ENCODE results near the gene GYS2. TPM values are rescaled to one million over a fixed set of nuclear protein-coding genes. Genes with fewer than 3 reads are reported as not detected.

The GYS2 gene
- total RNA-seq (under 1 TPM in 3 of 5 donors, not detected in 2; 0.23 to 0.40 (median 0.28) TPM), total RNA-seq (0 to 0.20 (median 0) reads per million in 29 experiments)
- total RNA-seq (2013): 0.31 TPM

DNA sequence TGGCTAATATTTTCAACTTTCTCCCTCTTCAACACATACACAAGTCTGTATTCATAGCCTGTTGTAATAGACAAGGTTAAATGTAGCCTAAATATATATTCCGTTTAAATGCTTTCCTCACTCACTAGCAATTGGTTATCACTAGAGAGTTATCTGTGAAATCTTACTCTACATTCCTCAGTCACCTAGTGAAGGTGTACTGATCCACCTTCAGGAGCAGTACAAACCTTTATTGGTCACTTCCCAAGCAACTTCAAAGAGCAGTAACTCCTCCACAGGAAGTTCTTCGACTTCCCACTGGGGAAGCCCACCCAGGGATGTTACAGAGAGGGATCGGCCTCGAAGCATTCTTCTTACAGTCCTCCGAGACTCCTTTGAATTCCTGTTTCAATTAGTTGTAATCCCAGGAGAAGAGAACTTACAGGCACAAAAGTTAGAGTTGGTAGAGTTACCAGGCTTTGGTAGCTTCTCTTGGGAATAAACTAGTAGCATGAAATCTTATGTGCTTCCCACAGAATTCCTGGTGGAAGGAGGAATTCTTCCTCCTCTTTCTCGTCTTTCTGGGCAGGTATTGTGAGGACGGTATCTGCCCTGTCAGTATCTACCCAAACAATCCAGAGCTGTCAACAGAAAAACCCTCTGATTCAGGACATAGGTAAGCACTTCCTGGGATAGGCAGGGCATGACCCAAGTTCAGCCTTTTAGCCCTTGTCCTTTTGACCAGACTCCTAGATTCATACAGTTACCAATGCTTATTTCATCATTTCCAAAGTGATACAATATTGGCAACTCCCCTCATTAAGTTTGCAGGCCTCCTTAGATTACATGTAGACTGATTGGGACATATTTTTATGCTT, at the start of gene GYS2:
GYS2 (minus strand) TSS at position 603 of the 857 bp plus-strand sequence; CDS start at position 348, 255 bp downstream.
- no CpG with 5 or more reads among the region's 7 CpGs for WGBS (ENCODE audit: insufficient coverage)
- no peak for ATAC-seq (replicated peaks in 1 of 4)
- Mint-ChIP-seq H3K9me3 (no peaks in the 10 kb centered on the region), H3K4me3 (no peak within 1 kb of the TSS), H3K27me3 (no peaks in the 10 kb centered on the region), H3K36me3 (no peaks in the 10 kb centered on the region), H3K27ac (no peak within 1 kb of the TSS), H3K4me1 (no peaks in the 10 kb centered on the region)
- no peak within 1 kb of the TSS for H3K27ac ChIP-seq (ENCODE audit: low read length)
- no peaks in the 10 kb centered on the region for H3K9me3 ChIP-seq
- no peaks in the 10 kb centered on the region for H3K36me3 ChIP-seq (ENCODE audit: control insufficient read depth in 2 of 2, extremely low read depth in 1 of 2, insufficient read depth in 1 of 2, low read length in 1 of 2)
- H3K27me3 ChIP-seq (replicated peaks in 1 of 2; ENCODE audit: control insufficient read depth in 2 of 2, extremely low read depth in 1 of 2, insufficient read depth in 2 of 2, low read length in 1 of 2): no peaks in the 10 kb centered on the region
- no peak for DNase-seq
- POLR2A ChIA-PET: no interaction called here
- no peak within 1 kb of the TSS for H3K4me3 ChIP-seq (ENCODE audit: control insufficient read depth in 1 of 2, extremely low read depth in 1 of 2, low read length in 1 of 2)
- CTCF ChIA-PET: interaction anchor here in 1 of 2 donors (3.4 kb wide), 1 partner anchor 77 kb away, joined by 13 read pairs; no protein-coding TSS in a partner anchor
- peaks cover 0 to 5% of the 10 kb centered on the region in 2 experiments for H3K4me1 ChIP-seq (ENCODE audit: control insufficient read depth in 1 of 2, extremely low read depth in 1 of 2, insufficient read depth in 2 of 2, low read length in 2 of 2)

GRCh38 chr12:21651821-21652220, 47.2 kb upstream of the GYS2 start:
- peak overlapping the region; percentile 14 to 58 (median 51) for H3K4me3 Mint-ChIP-seq
- no CpG with 5 or more reads among the region's 1 CpG for WGBS (ENCODE audit: insufficient coverage)
- no peak for ATAC-seq (replicated peaks in 1 of 4)
- H3K4me1 Mint-ChIP-seq: peaks cover 90 to 95% (median 93%) of the 10 kb centered on the region in 3 donors
- no peak for DNase-seq
- H3K27ac ChIP-seq (ENCODE audit: low read length): no peak overlapping the region
- no peak overlapping the region for H3K4me3 ChIP-seq (ENCODE audit: control insufficient read depth in 1 of 2, extremely low read depth in 1 of 2, low read length in 1 of 2)
- no peaks in the 10 kb centered on the region for H3K9me3 ChIP-seq
- H3K4me1 ChIP-seq (ENCODE audit: control insufficient read depth in 1 of 2, extremely low read depth in 1 of 2, insufficient read depth in 2 of 2, low read length in 2 of 2): peaks cover 12 to 53% of the 10 kb centered on the region in 2 experiments
- H3K36me3 Mint-ChIP-seq: peaks cover 77% of the 10 kb centered on the region
- H3K36me3 ChIP-seq (ENCODE audit: control insufficient read depth in 2 of 2, extremely low read depth in 1 of 2, insufficient read depth in 1 of 2, low read length in 1 of 2): peaks cover 9 to 69% of the 10 kb centered on the region in 2 donors
- CTCF ChIA-PET: interaction anchor here (0.8 to 1.4 kb wide), 3 partner anchors 28 to 41 kb away, joined by 3 to 6 read pairs (median 5); no protein-coding TSS in a partner anchor
- H3K27me3 Mint-ChIP-seq: no peaks in the 10 kb centered on the region
- H3K27ac Mint-ChIP-seq: peak overlapping the region in 1 of 2 donors; percentile 78
- no peaks in the 10 kb centered on the region for H3K9me3 Mint-ChIP-seq
- POLR2A ChIA-PET: interaction anchor here in 1 of 2 donors (0.6 to 0.8 kb wide), 2 partner anchors 13 to 395 kb away, joined by 3 to 4 read pairs; no protein-coding TSS in a partner anchor
- no peaks in the 10 kb centered on the region for H3K27me3 ChIP-seq (replicated peaks in 1 of 2; ENCODE audit: control insufficient read depth in 2 of 2, extremely low read depth in 1 of 2, insufficient read depth in 2 of 2, low read length in 1 of 2)

- CTCF ChIA-PET: interaction anchor here in 1 of 2 donors (1.3 kb wide), 1 partner anchor 30 kb away, joined by 5 read pairs; no protein-coding TSS in a partner anchor
Measured at GRCh38 chr12:21650997-21651396, 46.4 kb upstream of the GYS2 start.

GRCh38 chr12:21649034-21649433, 44.4 kb upstream of the GYS2 start:
- Mint-ChIP-seq H3K27me3 (no peaks in the 10 kb centered on the region), H3K36me3 (peaks cover 79% of the 10 kb centered on the region), H3K9me3 (no peaks in the 10 kb centered on the region), H3K4me3 (peak overlapping the region in 1 of 3 donors; percentile 26), H3K27ac (peak overlapping the region; percentile 13 to 64), H3K4me1 (peaks cover 92 to 96% (median 95%) of the 10 kb centered on the region in 3 donors)
- Histone ChIP-seq H3K27ac (ENCODE audit: low read length) (no peak overlapping the region), H3K9me3 (no peaks in the 10 kb centered on the region), H3K4me1 (ENCODE audit: control insufficient read depth in 1 of 2, extremely low read depth in 1 of 2, insufficient read depth in 2 of 2, low read length in 2 of 2) (peaks cover 8 to 52% of the 10 kb centered on the region in 2 experiments), H3K27me3 (replicated peaks in 1 of 2; ENCODE audit: control insufficient read depth in 2 of 2, extremely low read depth in 1 of 2, insufficient read depth in 2 of 2, low read length in 1 of 2) (no peaks in the 10 kb centered on the region), H3K4me3 (ENCODE audit: control insufficient read depth in 1 of 2, extremely low read depth in 1 of 2, low read length in 1 of 2) (no peak overlapping the region), H3K36me3 (ENCODE audit: control insufficient read depth in 2 of 2, extremely low read depth in 1 of 2, insufficient read depth in 1 of 2, low read length in 1 of 2) (peaks cover 10 to 90% of the 10 kb centered on the region in 2 donors)
- ChIA-PET CTCF (interaction anchor here in 1 of 2 donors (0.9 kb wide), 1 partner anchor 31 kb away, joined by 3 read pairs; no protein-coding TSS in a partner anchor), POLR2A (interaction anchor here (0.6 to 0.7 kb wide), 2 partner anchors 194 to 991 kb away, joined by 3 to 4 read pairs; no protein-coding TSS in a partner anchor)
- no CpG with 5 or more reads among the region's 3 CpGs for WGBS (ENCODE audit: insufficient coverage)
- ATAC-seq (replicated peaks in 1 of 4) (no peak), DNase-seq (no peak)

More at GRCh38 chr12:21650997-21651396, 46.4 kb upstream of the GYS2 start:
- H3K36me3 Mint-ChIP-seq: peaks cover 77% of the 10 kb centered on the region
- POLR2A ChIA-PET: interaction anchor here in 1 of 2 donors (0.8 kb wide), 1 partner anchor 12 kb away, joined by 4 read pairs; no protein-coding TSS in a partner anchor
- H3K4me3 Mint-ChIP-seq: peak overlapping the region; percentile 2 to 58 (median 14)
- H3K27me3 ChIP-seq (replicated peaks in 1 of 2; ENCODE audit: control insufficient read depth in 2 of 2, extremely low read depth in 1 of 2, insufficient read depth in 2 of 2, low read length in 1 of 2): no peaks in the 10 kb centered on the region
- no peak overlapping the region for H3K27ac ChIP-seq (ENCODE audit: low read length)
- peaks cover 94 to 96% (median 95%) of the 10 kb centered on the region in 3 donors for H3K4me1 Mint-ChIP-seq
- no peaks in the 10 kb centered on the region for H3K9me3 ChIP-seq
- no peaks in the 10 kb centered on the region for H3K27me3 Mint-ChIP-seq
- WGBS (ENCODE audit: insufficient coverage): 100% methylated on average over 1 of the region's 1 CpG
- H3K27ac Mint-ChIP-seq: peak overlapping the region; percentile 71 to 78
- H3K36me3 ChIP-seq (ENCODE audit: control insufficient read depth in 2 of 2, extremely low read depth in 1 of 2, insufficient read depth in 1 of 2, low read length in 1 of 2): peaks cover 10 to 77% of the 10 kb centered on the region in 2 donors
- H3K9me3 Mint-ChIP-seq: no peaks in the 10 kb centered on the region
- DNase-seq: no peak
- ATAC-seq (replicated peaks in 1 of 4): no peak
- H3K4me3 ChIP-seq (ENCODE audit: control insufficient read depth in 1 of 2, extremely low read depth in 1 of 2, low read length in 1 of 2): peak overlapping the region in 1 of 2 donors; percentile 5
- peaks cover 12 to 55% of the 10 kb centered on the region in 2 experiments for H3K4me1 ChIP-seq (ENCODE audit: control insufficient read depth in 1 of 2, extremely low read depth in 1 of 2, insufficient read depth in 2 of 2, low read length in 2 of 2)

DNA sequence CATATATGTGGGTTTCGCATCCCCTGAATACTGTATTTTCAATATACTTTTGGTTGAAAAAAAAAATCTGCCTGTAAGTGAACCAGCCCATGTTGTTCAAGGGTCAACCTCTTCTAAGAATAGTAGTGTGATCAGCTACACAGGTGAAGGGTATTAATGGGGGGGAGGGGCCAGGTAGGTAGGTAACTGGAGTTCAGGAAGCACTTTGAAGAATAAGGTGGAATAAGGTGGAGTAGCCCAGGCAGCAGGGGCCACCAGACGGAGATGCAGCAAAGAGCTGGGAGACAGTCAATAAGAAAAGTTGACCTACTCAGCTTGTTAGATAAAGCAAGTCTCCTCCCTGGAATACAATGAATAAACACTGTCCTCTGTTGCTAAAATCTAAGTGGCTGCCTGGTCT, 43.7 kb upstream of the GYS2 start:
- WGBS (ENCODE audit: insufficient coverage): no CpG with 5 or more reads among the region's 2 CpGs
- CTCF ChIA-PET: interaction anchor here in 1 of 2 donors (0.9 kb wide), 1 partner anchor 32 kb away, joined by 3 read pairs; no protein-coding TSS in a partner anchor

GRCh38 chr12:21647179-21647578, 42.5 kb upstream of the GYS2 start:
- CTCF ChIA-PET: interaction anchor here (0.6 to 0.9 kb wide), 3 partner anchors 8 to 437 kb away, joined by 3 read pairs; no protein-coding TSS in a partner anchor
- Mint-ChIP-seq H3K36me3 (peaks cover 80% of the 10 kb centered on the region), H3K27me3 (no peaks in the 10 kb centered on the region), H3K27ac (peak overlapping the region; percentile 62 to 86), H3K4me3 (peak overlapping the region in 1 of 3 donors; percentile 54), H3K9me3 (no peaks in the 10 kb centered on the region), H3K4me1 (peaks cover 88 to 96% (median 95%) of the 10 kb centered on the region in 3 donors)
- POLR2A ChIA-PET: interaction anchor here in 1 of 2 donors (0.6 to 0.8 kb wide), 3 partner anchors 10 to 220 kb away, joined by 4 to 5 read pairs (median 5); partner anchors contain the start of gene LDHB
- Histone ChIP-seq H3K36me3 (ENCODE audit: control insufficient read depth in 2 of 2, extremely low read depth in 1 of 2, insufficient read depth in 1 of 2, low read length in 1 of 2) (peaks cover 10 to 91% of the 10 kb centered on the region in 2 donors), H3K4me3 (ENCODE audit: control insufficient read depth in 1 of 2, extremely low read depth in 1 of 2, low read length in 1 of 2) (no peak overlapping the region), H3K9me3 (no peaks in the 10 kb centered on the region), H3K27ac (ENCODE audit: low read length) (no peak overlapping the region), H3K4me1 (ENCODE audit: control insufficient read depth in 1 of 2, extremely low read depth in 1 of 2, insufficient read depth in 2 of 2, low read length in 2 of 2) (peaks cover 8 to 48% of the 10 kb centered on the region in 2 experiments), H3K27me3 (replicated peaks in 1 of 2; ENCODE audit: control insufficient read depth in 2 of 2, extremely low read depth in 1 of 2, insufficient read depth in 2 of 2, low read length in 1 of 2) (no peaks in the 10 kb centered on the region)
- ATAC-seq (replicated peaks in 1 of 4): no peak
- DNase-seq: no peak

More for the DNA sequence above, 43.7 kb upstream of the GYS2 start:
- no peaks in the 10 kb centered on the region for H3K9me3 Mint-ChIP-seq
- Histone ChIP-seq H3K36me3 (ENCODE audit: control insufficient read depth in 2 of 2, extremely low read depth in 1 of 2, insufficient read depth in 1 of 2, low read length in 1 of 2) (peaks cover 10 to 91% of the 10 kb centered on the region in 2 donors), H3K4me1 (ENCODE audit: control insufficient read depth in 1 of 2, extremely low read depth in 1 of 2, insufficient read depth in 2 of 2, low read length in 2 of 2) (peaks cover 8 to 50% of the 10 kb centered on the region in 2 experiments), H3K27me3 (replicated peaks in 1 of 2; ENCODE audit: control insufficient read depth in 2 of 2, extremely low read depth in 1 of 2, insufficient read depth in 2 of 2, low read length in 1 of 2) (no peaks in the 10 kb centered on the region), H3K4me3 (ENCODE audit: control insufficient read depth in 1 of 2, extremely low read depth in 1 of 2, low read length in 1 of 2) (no peak overlapping the region), H3K9me3 (no peaks in the 10 kb centered on the region), H3K27ac (ENCODE audit: low read length) (no peak overlapping the region)
- peaks cover 92 to 96% (median 95%) of the 10 kb centered on the region in 3 donors for H3K4me1 Mint-ChIP-seq
- DNase-seq: no peak
- POLR2A ChIA-PET: interaction anchor here in 1 of 2 donors (0.5 to 0.6 kb wide), 2 partner anchors 13 to 30 kb away, joined by 3 to 14 read pairs; no protein-coding TSS in a partner anchor
- H3K4me3 Mint-ChIP-seq: peak overlapping the region in 1 of 3 donors; percentile 26
- peak overlapping the region; percentile 13 to 64 for H3K27ac Mint-ChIP-seq
- ATAC-seq (replicated peaks in 1 of 4): no peak
- H3K36me3 Mint-ChIP-seq: peaks cover 80% of the 10 kb centered on the region
- no peaks in the 10 kb centered on the region for H3K27me3 Mint-ChIP-seq
